NCI-H69 (cell line): ENCODE measurements around the gene ZBTB43.
A peak's percentile ranks its signal among the peaks of the same experiment; 100 is the strongest.

ENCODE experiments used
- DNase-seq: peaks from one replicate; lab custom pipeline; 2025; lab: John Stamatoyannopoulos, UW

ZBTB43 gene

GRCh38 chr9:126859111-126859510 is 54.3 kb downstream of the ZBTB43 start:
- DNase-seq = no peak

- DNase-seq = peak; percentile 90
These were observed 55.4 kb downstream of the ZBTB43 start, which contains the start of gene ZBTB34 for GRCh38 chr9:126860077-126860756. Gene ZBTB34, plus strand, starts transcription at chr9:126860639. Its CDS starts 18,761 bp downstream, at chr9:126879400.

- DNase-seq = peak; percentile 71
These were observed 56.1 kb downstream of the ZBTB43 start for GRCh38 chr9:126860757-126861466.

GRCh38 chr9:126861707-126862103 is 56.9 kb downstream of the ZBTB43 start:
- DNase-seq = no peak

GRCh38 chr9:126862104-126862761 is 57.4 kb downstream of the ZBTB43 start:
- no peak for DNase-seq

- no peak for DNase-seq
These were observed 59.9 kb downstream of the ZBTB43 start for GRCh38 chr9:126864771-126865170.

- DNase-seq = no peak
These were observed 64.5 kb downstream of the ZBTB43 start for GRCh38 chr9:126869368-126869767.

GRCh38 chr9:126872516-126872915 is 67.7 kb downstream of the ZBTB43 start:
- no peak for DNase-seq

GRCh38 chr9:126874546-126875314 is 69.9 kb downstream of the ZBTB43 start:
- no peak for DNase-seq

- no peak for DNase-seq
These were observed 71.1 kb downstream of the ZBTB43 start for GRCh38 chr9:126875756-126876510.

GRCh38 chr9:126876531-126876930 is 71.7 kb downstream of the ZBTB43 start:
- DNase-seq = no peak

- DNase-seq = no peak
These were observed 72.6 kb downstream of the ZBTB43 start for GRCh38 chr9:126877418-126877817.

GRCh38 chr9:126879288-126879687 is 74.4 kb downstream of the ZBTB43 start:
- no peak for DNase-seq

GRCh38 chr9:126880226-126880946 is 75.5 kb downstream of the ZBTB43 start:
- no peak for DNase-seq

- DNase-seq = no peak
These were observed 76.1 kb downstream of the ZBTB43 start for GRCh38 chr9:126880947-126881332.

GRCh38 chr9:126882746-126883145 is 77.9 kb downstream of the ZBTB43 start:
- DNase-seq = no peak

GRCh38 chr9:126883636-126884035 is 78.8 kb downstream of the ZBTB43 start:
- DNase-seq = no peak

GRCh38 chr9:126885131-126885641 is 80.3 kb downstream of the ZBTB43 start:
- DNase-seq = no peak

GRCh38 chr9:126886034-126886822 is 81.4 kb downstream of the ZBTB43 start:
- no peak for DNase-seq

GRCh38 chr9:126886897-126887296 is 82.1 kb downstream of the ZBTB43 start:
- no peak for DNase-seq
